Activated CD4-positive, CD25-positive, alpha-beta regulatory T cell treated with anti-CD3 and anti-CD28 coated beads, Interleukin-2, amount 50 U/mL, for 16 hours (primary cell): ENCODE data around the gene DHRS3.
"Not testable (repeated sequence)": the region's sequence is repeated elsewhere in the genome, so short reads cannot be mapped to it uniquely, and the experiment has no call there.

Experiments used
- DNase-seq: peaks from one replicate; pipeline ENCODE4 v3.0.0-alpha.2; 2020; ENCODE audit warnings: low read depth, low spot score

The DHRS3 gene, protein sequence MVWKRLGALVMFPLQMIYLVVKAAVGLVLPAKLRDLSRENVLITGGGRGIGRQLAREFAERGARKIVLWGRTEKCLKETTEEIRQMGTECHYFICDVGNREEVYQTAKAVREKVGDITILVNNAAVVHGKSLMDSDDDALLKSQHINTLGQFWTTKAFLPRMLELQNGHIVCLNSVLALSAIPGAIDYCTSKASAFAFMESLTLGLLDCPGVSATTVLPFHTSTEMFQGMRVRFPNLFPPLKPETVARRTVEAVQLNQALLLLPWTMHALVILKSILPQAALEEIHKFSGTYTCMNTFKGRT

DNA sequence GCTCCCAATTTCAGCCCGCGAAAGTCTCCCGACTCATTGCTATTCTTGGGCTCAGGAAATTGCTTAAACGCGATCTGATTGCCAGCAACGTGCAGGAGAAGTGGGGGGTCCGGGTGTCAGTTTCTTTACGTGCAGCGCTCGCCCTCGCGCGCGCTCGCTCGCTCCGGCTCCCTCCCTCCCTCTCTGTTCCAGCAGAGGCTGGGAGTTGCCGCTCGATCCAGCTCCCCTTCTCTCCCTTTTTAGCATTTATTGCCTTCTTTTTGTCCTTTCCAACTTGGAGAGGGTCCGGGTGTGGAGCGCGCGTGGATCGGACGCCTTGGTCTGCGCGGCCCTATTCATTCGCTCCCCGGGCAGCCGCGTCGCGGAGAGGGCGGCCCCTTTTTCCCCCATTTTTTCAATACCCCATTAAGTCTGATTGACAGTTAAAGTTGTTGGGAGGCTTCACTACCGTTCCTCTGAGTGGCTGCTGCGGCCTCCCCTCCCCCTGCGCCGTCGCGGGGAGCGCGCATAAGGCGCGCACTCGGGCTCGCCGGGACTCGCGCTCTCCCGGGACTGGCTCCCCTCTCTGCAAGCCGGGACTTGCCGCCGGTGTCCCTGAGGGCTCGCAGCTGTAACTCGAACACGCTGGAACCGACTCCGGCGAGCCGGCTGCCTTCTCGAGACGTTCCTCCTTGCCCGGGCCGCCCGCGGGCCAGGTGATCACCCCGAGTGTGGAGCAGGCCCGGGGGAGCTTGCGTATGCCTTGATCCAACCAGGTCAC is at the start of gene DHRS3:
Gene DHRS3 (minus strand): TSS at position 310 of the 760 bp plus-strand sequence. CDS start 862 bp downstream, outside the sequence.
- DNase-seq, result no peak

DNA sequence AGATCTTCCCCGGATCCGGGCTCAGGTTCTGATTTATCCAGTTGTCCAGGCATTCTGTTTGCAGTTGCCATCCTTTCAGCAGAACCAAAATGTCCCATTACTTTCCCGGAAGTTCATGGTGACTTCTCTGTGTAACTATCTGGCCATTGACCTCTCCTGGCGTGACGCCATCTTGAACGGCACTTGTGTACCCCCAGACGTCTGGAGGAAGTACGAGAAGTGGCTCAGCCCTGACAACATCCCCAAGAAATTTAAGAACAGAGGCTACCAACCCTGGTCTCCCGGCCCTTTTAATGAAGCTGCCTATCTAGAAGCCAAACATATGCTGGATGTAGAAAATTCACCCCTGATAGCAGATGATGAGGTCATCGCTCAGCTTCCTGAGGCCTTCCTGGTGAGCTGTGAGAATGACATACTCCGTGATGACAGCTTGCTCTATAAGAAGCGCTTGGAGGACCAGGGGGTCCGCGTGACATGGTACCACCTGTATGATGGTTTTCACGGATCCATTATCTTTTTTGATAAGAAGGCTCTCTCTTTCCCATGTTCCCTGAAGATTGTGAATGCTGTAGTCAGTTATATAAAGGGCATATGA is 48.2 kb upstream of the DHRS3 start:
- no peak for DNase-seq

DNA sequence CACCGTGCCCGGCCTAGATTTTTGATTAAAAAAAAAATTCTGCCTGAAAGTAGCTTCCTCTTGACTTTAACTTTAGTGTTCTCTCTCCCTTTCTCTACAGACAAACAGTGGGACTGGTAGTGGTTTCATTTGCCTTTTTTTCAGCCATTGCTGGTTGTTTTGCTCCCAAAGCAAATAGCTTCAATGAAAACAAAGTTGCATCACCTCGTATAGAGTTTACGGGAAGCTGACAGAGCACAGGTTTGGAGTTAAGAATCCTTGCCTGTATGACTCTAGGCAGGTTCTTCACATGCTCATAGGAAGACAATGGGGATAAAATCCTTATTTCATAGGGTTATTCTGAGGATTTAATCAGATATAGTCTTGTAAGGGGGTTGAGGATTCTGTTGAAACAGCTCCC is 47.5 kb upstream of the DHRS3 start:
- no peak for DNase-seq

DNA sequence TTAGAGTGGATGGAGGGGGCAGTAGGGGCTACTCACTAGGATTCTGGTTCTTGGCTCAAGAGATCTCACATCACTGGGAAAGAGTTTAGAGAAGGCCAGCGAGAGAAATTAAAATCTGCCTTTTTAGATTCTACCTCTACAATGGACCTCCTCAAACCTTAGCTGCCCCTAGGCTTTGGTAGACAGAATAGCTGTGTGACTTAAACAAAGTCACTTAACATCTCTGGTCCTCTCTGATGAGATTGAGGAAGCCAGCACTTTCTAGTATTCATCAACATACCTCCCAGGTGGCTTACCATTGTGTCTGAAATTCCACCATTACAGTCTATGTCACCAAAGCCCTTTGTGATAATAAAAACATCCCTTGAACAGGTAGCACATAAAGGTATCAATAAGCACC is 44.5 kb upstream of the DHRS3 start:
- DNase-seq, result no peak

DNA sequence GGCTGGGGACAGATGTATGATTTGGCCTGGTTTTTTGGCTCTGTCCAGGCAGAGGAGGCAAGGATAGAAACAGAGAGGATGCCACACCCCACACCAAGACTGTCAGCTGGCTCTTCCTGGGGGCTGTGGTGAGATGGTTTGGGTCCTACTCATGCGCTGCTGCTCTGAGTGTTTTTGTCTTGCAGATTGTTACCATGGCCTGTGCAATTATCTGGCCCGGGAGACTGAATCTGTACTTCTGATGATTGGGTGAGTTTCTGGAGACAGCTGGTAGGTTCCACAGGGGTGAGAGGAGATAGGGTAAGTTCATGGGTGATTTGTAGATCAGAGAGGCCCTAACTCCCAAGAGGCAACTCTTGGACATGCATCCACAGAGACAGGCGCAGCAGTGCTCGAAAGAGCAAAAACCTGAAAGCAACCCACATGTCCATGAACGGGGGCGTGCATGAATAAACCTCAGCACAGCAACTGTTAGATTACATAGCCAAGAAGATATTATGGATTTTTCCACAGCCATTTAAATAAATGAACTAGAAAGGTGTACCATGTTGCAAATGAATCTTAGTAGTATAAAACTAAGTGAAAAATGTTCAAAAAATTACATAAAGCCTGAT is 43.7 kb upstream of the DHRS3 start:
- no peak for DNase-seq

DNA sequence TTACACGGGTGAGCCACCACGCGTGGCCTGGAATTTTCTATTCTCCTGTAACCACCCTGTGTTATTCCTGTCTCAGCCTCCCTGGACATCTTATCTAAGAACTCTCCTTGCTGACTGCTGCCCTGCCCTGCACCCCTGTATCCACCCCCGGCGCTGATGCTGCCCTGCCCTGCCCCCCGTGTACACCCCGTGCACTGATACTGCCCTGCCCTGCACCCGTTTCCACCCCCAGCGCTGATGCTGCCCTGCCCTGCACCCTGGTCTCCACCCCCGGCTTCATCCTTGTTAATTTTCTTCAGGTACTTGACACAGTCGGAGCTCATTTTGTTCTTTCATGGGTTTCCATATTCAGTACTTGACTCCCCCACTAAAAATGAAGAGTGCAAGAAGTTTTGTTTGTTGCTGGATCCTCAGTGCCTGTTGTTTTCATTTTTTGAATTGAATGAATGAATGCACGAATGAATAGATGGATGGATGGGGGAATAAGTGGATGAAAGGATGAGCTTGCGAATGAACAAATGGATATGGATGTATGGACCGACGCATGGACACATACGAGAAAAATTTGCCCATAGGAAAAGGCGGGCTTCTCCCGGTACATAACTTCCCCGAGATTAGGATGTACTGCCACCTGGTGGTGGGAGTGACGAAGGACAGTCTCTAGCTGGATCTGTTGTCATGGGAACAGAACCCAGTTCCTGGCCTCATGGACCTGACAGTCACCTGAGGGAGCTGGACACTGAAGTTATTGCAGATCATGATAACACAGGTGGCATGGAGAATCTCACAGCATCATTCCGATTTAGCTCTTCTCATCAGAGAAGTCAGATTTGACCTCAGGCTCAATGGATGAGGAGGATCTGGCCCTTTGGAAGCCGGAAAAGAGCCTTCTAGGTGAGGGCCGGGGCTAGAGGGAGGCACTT is 40.8 kb upstream of the DHRS3 start:
- peak; percentile 55 for DNase-seq

DNA sequence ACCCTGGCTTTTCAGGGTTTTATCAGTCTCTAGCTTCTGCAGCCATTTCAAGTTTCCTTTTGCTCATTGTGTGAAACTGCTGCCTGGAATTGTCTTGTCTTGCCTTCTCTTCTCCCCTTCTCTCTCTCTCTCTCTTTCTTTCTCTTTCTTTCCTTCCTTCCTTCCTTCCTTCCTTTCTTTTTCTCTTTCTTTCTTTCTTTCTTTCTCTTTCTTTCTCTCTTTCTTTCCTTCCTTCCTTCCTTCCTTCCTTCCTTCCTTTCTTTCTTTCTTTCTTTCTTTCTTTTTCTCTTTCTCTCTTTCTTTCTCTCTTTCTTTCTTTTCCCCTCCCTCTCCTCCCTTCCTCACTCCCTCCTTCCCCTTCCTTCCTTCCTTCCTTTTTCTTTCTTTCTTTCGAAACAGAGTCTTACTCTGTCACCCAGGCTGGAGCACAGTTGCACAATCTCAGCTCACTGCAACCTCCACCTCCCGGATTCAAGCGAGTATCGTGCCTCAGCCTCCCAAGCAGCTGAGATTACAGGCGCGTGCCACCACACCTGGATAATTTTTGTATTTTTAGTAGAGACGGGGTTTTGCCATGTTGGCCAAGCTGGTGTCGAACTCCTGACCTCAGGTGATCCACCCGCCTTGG is 40.0 kb upstream of the DHRS3 start:
- DNase-seq, result not testable (repeated sequence)

DNA sequence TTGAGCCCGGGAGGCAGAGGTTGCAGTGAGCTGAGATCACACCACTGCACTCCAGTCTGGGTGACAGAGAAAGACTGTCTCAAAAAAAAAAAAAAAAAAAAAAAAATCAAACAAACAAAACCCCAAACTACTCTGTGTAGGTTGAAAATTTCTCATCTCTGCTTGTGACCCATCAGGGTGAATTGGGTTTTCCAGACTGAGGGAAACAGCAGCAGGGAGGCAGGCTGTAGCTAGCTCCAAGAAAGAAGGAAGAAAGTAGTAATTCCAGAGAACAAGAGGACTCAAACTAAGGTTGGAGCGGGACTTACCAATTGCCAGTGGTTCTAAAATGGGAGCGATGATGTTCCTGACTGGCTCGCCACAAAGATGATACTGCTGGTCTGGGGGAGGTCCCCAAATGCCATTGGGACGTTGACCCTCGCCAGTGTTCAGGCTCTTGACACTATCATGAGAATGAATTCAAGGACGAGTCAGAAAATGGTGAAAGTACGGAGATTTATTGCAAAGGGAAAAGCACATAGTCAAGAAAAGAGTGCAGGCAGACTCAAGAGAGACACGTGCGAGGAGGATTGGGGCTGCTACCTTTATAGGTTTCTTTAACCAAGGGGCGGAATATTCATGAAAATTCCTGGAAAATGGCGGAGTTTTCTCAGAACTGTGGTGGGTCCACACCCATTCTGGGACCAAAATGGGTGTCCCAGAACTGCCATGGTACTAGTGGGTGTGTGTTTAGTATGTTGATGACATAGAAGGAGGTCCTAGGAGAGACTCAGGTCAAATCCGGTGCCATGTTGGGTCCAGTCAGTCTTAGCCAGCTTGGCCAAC is 39.3 kb upstream of the DHRS3 start:
- no peak for DNase-seq

DNA sequence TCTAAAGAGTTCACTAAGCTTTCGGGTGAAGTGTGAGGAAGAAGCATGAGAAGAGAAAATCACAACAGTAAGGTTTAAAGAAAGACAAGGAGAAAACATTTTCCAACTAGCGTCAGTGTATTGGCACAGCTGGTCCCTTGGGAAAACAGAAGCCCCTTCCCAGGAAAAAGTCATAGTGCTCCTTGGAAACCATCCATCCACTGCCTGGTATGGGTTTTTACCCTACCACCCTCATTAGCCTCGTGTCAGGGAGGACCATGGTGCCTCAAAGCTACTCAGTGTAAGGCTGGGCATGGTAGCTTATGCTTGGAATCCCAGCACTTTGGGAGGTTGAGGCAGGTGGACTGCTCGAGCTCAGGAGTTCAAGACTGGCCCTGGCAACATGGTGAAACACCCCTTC is 38.6 kb upstream of the DHRS3 start:
- DNase-seq, result no peak

DNA sequence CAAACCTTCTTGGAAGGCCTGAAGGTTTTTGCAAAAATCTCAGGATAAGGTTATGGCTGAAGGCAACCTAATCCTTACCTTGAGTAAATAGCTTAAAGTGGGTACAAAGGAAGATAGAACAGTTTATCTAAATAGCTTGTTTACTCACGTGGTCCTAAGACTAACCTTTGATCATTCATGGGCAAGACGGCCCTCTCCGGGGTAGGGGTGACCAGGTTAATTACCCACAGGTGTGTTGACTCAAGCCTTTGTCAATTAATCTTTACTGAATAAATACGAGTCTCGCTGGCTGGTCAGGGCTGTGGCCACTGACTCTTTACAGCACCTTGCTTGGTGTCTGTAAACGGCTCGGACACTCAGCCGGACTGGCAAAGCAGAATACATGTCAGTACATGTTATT is 36.6 kb upstream of the DHRS3 start:
- no peak for DNase-seq

DNA sequence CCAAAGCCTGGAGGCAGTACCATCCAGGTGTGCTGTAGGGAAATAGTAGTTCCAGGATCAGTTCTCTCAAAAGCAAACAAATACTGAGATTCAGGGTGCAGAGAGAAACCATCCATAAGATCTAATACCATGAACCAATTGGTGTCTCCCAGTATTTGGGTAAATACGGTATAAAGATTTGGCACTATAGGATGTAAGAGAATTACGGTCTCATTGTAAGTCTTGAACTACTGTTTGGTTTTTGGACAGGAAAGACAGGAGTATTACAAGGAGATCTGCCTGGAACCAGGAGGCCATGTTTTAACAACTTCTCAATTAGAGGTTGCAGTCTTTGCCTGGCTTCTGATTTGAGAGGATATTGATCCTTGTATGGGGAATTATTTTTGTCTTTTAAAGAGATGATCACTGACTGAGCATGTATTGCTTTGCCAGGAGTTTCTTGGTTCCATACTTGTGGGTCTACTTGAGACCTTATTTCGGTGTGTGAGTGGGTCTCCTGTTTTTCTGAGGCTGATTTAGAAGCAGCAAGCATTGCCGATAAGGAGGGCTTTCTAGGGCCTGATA is 36.1 kb upstream of the DHRS3 start:
- no peak for DNase-seq

DNA sequence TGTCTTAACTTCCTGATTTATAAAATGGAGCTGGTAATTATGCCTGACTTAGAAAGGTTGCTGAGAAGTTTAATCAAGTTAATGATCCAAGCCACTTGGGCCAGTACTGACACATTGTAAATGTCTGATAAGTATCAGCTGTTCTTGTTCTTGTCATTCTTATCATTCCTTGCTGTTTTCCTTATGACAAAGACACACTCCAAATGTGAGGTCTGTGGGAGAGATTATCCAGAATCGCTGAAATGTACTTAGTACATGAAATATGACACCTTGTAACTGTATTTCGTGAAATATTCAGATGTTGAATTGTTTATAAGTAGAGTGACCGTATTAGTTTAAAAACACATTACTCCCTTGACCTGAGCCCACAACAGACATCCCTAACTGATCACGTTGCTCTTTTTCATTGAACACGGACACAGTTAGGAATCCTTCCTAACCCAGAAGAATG is 32.0 kb upstream of the DHRS3 start:
- no peak for DNase-seq

DNA sequence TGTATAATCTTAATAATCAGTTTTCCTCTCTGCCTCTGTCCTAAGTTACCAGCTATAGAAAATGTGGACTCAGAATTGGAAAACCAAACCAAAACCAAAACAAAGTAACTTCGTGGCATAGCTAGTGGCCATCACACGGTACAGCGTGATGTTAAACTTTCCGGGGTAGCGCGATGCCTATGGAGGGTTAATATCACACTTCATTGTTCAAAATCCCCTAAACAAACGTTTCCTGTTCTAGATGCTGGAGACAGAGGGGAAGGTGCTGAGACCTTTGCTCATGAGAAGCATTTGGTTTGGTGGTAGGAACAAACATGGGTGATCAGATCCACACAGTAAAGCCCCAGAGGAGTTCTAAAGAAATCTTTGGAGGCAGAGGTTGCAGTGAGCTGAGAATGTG is 30.7 kb upstream of the DHRS3 start:
- DNase-seq, result no peak

DNA sequence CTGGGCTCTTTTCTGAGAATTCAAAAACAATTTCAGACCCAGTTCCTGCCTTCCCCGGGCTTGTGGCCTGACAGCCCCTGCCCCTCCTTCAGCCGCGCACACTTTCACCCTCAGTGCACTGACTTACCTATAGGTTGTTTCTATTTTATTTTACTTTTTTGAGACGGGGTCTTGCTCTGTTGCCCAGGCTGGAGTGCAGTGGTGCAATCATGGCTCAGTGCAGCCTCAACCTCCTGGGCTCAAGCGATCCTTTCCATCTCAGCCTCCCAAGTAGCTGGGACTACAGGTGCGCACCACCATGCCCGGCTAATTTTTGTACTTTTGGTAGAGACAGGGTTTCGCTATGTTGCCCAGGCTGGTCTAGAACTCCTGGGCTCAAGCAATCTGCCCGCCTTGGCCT is 27.4 kb upstream of the DHRS3 start:
- DNase-seq, result not testable (repeated sequence)

DNA sequence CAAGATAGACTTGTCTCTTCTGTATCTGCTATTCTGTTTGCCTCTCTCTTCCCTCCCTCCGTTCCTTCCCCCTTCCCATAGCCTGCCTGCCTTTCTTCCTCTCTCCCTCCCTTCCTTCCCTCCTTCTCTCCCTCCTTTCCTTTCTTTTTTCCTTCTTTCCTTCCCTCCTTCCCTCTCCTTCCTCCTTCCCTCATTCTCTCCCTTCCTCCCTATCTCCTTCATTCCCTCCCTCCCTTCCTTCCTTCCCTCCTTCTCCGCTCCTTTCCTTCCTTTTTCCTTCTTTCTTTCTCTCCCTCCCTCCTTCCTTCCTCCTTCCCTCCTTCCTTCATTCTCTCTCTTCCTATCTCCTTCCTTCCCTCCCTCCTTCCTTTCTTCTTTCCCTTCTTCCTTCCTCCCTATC is 26.8 kb upstream of the DHRS3 start:
- DNase-seq, result no peak

DNA sequence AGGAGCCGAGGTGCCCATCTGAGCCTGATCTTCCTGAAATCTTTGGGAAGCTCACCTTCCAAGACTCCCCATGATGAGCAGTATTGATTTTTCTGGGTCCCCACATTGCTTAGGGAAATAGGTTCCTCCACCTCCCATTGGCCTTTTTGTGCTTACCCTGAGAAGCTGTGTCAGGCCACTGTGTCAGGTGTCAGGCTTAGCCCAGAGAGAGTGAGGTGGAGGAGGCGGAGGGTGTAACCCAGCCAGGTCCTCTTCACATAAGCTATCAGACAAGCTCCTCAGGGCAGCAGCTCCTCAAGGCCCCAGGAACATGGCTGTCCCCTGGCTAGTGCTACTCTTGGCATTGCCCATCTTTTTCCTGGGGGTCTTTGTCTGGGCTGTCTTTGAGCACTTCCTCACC is 26.2 kb upstream of the DHRS3 start:
- DNase-seq, result no peak

DNA sequence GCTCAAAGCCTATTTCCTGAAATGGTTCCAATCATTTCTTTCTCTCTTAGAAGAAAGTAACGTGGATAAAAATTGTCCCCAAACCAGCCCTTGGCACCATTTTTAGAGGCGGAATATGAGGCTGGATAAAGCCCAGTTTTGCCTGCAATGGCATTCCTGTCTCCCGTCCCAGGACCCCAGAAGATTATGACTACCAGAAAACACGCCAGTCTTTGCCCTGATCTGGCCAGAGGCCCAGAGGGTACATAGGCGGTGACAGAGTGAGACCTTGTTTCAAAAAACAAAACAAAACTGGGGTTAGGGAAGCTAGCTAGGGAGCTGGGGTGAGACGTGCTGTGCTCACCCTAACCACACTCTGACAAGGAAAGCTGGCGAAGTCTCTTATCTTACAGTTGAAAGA is 25.8 kb upstream of the DHRS3 start, which contains the start of gene AADACL4:
Gene AADACL4 (plus strand): TSS at position 301 of the 400 bp plus-strand sequence. CDS start 462 bp downstream, outside the sequence.
- DNase-seq, result no peak

DNA sequence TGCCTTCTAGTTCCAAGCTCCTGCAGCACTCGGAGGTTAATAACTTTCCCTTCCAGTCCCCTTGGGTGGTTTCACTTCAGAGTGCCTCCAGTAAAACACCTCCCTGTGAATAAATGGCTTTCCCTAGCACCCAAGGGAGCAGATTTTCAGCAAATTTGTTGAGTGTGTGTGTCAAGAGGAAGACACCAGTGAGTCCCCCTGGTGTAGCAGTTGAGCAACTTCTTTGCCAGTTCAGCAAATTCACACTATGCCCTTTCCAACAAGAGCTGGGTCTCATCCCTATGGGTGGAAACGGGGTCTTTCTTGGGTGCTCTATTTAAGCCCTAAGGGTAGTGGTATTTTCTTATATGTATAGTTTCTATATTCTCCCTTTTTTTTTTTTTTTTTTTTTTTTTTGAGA is 25.1 kb upstream of the DHRS3 start:
- no peak for DNase-seq

DNA sequence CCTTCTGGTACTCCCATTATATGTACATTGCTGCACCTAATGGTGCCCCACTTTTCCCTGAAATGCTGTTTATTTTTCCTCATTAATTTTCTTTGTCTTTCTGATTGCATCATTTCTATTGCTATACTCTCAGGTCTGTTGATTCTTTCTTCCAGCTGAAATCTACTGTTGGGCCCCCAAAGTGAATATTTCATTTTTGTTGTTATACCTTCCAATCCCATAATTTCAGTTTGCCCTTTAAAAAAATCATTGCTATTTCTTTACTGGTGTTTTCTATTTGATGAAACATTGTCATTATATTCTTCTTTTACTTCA is 22.9 kb upstream of the DHRS3 start:
- DNase-seq, result no peak
